ENCODE data around the gene IQCM.
"Not testable (repeated sequence)": the region's sequence is repeated elsewhere in the genome, so short reads cannot be mapped to it uniquely, and the experiment has no call there.

IQCM gene

DNA sequence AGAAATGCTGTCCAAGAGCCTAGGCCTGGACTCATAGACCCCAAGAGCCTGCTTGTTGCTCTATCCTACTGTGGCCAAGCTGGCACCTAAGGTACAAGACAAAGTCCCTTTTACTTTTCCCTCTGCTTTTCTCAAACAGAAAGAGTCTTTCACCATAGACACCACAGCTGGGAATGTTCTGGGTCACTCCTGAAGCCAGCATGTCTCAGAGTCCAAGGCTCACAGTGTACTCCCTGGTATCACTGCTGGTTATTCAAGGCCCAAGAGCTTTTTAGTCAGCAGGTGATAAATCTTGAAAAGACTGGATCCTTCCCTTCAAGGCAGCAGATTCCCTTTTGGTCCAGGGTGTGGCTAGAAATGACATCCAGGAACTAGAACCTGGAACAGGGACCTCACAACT lies 328.8 kb downstream of the IQCM start:
- TF ChIP-seq CTCF (IDR thresholded peaks at IDR 0.05; ENCODE audit: control insufficient read depth, extremely low read depth, insufficient read depth), result no peak
- H3K4me3 ChIP-seq (ENCODE audit: low read depth, low read length), result no peak overlapping the region
- DNase-seq (ENCODE audit: low read depth), result no peak

GRCh38 chr4:149468669-149469068 lies 347.0 kb downstream of the IQCM start:
- H3K4me3 ChIP-seq (ENCODE audit: low read depth, low read length); DNase-seq (ENCODE audit: low read depth): not testable (repeated sequence)

DNA sequence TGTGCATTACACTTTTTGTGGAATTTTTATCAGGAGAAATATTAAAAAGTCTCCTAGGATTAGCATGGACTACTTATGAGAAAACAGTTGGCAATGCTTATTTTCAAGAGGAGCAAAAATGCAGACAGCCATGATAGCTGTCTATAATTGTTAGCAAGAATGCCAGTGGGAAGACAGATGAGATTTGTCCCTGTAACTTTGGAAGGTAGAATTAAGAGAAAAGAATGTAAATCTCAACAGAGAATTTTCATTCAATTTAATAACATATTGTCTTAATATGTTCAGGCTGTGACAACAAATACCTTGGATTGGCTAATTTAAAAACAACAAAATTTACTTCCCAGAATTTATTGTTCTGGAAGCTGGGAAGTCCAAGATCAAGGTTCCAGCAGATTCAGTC lies 349.2 kb downstream of the IQCM start:
- DNase-seq (ENCODE audit: low read depth), result no peak
- TF ChIP-seq CTCF (IDR thresholded peaks at IDR 0.05; ENCODE audit: control insufficient read depth, extremely low read depth, insufficient read depth), result no peak
- no peak overlapping the region for H3K4me3 ChIP-seq (ENCODE audit: low read depth, low read length)

DNA sequence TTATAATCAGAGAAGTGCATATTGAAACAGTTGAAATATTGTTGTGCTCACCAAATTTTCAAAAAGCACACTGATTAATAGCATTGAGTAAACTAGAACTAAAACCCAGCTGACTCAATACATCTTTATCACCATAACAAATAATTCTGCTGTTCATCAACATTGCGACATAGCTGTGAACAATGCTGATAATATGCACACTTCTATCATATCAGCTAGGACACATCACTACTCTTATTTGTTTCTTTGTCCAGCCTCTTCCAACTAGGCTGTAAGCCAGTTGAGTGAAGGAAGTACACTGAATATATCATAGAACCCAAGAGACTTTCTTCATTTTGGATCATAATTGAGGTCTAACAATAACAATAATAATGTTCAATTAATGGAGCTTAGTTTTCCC lies 349.7 kb downstream of the IQCM start:
- H3K4me3 ChIP-seq (ENCODE audit: low read depth, low read length), result no peak overlapping the region
- TF ChIP-seq CTCF (IDR thresholded peaks at IDR 0.05; ENCODE audit: control insufficient read depth, extremely low read depth, insufficient read depth), result no peak
- no peak for DNase-seq (ENCODE audit: low read depth)

- no peak for DNase-seq (ENCODE audit: low read depth)
- no peak overlapping the region for H3K4me3 ChIP-seq (ENCODE audit: low read depth, low read length)
- no peak for TF ChIP-seq CTCF (IDR thresholded peaks at IDR 0.05; ENCODE audit: control insufficient read depth, extremely low read depth, insufficient read depth)
These were observed 372.1 kb downstream of the IQCM start for GRCh38 chr4:149443537-149443936.

DNA sequence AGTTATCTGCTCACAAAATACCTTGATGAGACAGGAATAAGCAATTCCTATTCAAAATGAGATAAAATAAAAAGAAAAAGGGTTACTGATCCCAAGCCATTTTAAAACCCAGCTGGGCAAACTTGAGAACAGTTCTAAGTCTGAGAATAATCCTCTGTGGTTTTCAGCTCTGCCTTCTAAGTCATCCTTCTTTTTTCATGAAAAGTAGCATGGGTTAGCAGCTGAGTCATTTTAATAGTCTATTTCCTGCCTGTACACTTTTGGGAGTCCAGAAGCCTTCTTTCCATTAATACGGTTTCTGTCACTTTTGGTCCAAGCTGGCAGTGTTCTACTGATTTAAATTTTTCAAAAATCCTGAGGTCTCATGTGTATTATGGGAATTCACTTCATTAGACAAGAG lies 374.3 kb downstream of the IQCM start:
- H3K4me3 ChIP-seq (ENCODE audit: low read depth, low read length), result no peak overlapping the region
- no peak for DNase-seq (ENCODE audit: low read depth)

GRCh38 chr4:149426461-149426860 lies 389.2 kb downstream of the IQCM start:
- TF ChIP-seq CTCF (IDR thresholded peaks at IDR 0.05; ENCODE audit: control insufficient read depth, extremely low read depth, insufficient read depth), result no peak

More for the DNA sequence above, 374.3 kb downstream of the IQCM start:
- TF ChIP-seq CTCF (IDR thresholded peaks at IDR 0.05; ENCODE audit: control insufficient read depth, extremely low read depth, insufficient read depth), result no peak

GRCh38 chr4:149409555-149409962 lies 406.1 kb downstream of the IQCM start:
- no peak for TF ChIP-seq CTCF (IDR thresholded peaks at IDR 0.05; ENCODE audit: control insufficient read depth, extremely low read depth, insufficient read depth)
- no peak for DNase-seq (ENCODE audit: low read depth)
- H3K4me3 ChIP-seq (ENCODE audit: low read depth, low read length), result no peak overlapping the region

More at GRCh38 chr4:149426461-149426860, 389.2 kb downstream of the IQCM start:
- no peak overlapping the region for H3K4me3 ChIP-seq (ENCODE audit: low read depth, low read length)
- no peak for DNase-seq (ENCODE audit: low read depth)
